HEK293T (cell line): ENCODE results near the gene ANTXR2.

Experiments
- BHLHE40 ChIP-seq: fragments of 450-650 bp; IDR thresholded peaks from 2 replicates; pipeline ENCODE4 v1.6.1; 2016; ENCODE audit warnings: mild to moderate bottlenecking, moderate library complexity, borderline replicate concordance
- CTBP1 ChIP-seq: fragments of 450-650 bp; IDR thresholded peaks from 2 replicates; pipeline ENCODE4 v1.6.1; 2016; ENCODE audit warnings: borderline replicate concordance
- ELF4 ChIP-seq: fragments of 450-650 bp; IDR thresholded peaks from 2 replicates; pipeline ENCODE4 v1.6.1; 2017; ENCODE audit warnings: antibody characterized with exemption
- FOXA1 ChIP-seq: fragments of 450-650 bp; IDR thresholded peaks from 2 replicates; pipeline ENCODE4 v1.6.1; 2016; ENCODE audit warnings: mild to moderate bottlenecking
- FOXK2 ChIP-seq: fragments of 450-650 bp; IDR thresholded peaks from 2 replicates; pipeline ENCODE4 v1.6.1; 2016; ENCODE audit warnings: mild to moderate bottlenecking
- FOXM1 ChIP-seq: fragments of 450-650 bp; IDR thresholded peaks from 2 replicates; pipeline ENCODE4 v1.6.1; 2017; ENCODE audit warnings: mild to moderate bottlenecking, borderline replicate concordance
- HDGF ChIP-seq: fragments of 450-650 bp; IDR thresholded peaks from 2 replicates; pipeline ENCODE4 v1.6.1; 2017; ENCODE audit warnings: antibody characterized with exemption, borderline replicate concordance
- NFRKB ChIP-seq: fragments of 450-650 bp; IDR thresholded peaks from 2 replicates; pipeline ENCODE4 v1.6.1; 2016; ENCODE audit warnings: mild to moderate bottlenecking, moderate library complexity
- PKNOX1 ChIP-seq: fragments of 450-650 bp; IDR thresholded peaks from 2 replicates; pipeline ENCODE4 v1.6.1; 2016
- SP1 ChIP-seq: fragments of 450-650 bp; IDR thresholded peaks from 2 replicates; pipeline ENCODE4 v1.6.1; 2017
- SUZ12 ChIP-seq: fragments of 450-650 bp; IDR thresholded peaks from 2 replicates; pipeline ENCODE4 v1.6.1; 2016; ENCODE audit warnings: mild to moderate bottlenecking
- TARDBP ChIP-seq: fragments of 450-650 bp; IDR thresholded peaks from 2 replicates; pipeline ENCODE4 v1.6.1; 2016

GRCh38 chr4:80062527-80062926, 10.5 kb downstream of the ANTXR2 start:
- no peak for TF ChIP-seq FOXK2
- TF ChIP-seq NFRKB = no peak
- no peak for TF ChIP-seq HDGF
- no peak for TF ChIP-seq PKNOX1
- no peak for TF ChIP-seq SP1
- no peak for TF ChIP-seq BHLHE40
- TF ChIP-seq FOXM1 = no peak
- no peak for TF ChIP-seq FOXA1
- TF ChIP-seq CTBP1 = no peak
- TF ChIP-seq TARDBP = no peak
- TF ChIP-seq SUZ12 = no peak
- TF ChIP-seq ELF4 = no peak
